ENCODE measurements around the gene PAPSS2.

Gene PAPSS2

DNA sequence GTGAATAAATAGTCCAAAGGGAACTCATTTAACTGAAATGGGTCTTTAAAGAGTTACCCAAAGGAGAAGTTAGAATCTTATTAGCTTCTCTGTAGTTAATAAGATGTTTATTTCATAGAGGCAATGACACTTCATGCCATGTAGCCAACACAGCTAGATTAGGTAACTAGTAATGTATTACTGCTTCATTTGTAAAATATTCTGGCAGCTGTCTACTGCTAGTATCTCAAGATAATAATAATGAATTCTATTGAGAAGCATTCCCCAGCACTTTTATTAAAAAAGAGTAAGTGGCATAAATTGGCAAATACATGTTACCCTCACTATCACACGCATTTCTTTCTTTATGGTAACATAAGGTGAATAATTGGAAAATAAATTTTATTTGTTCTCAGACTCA, 10.1 kb downstream of the PAPSS2 start:
- H3K4me3 ChIP-seq (ENCODE audit: low read depth, low read length) = no peak overlapping the region

DNA sequence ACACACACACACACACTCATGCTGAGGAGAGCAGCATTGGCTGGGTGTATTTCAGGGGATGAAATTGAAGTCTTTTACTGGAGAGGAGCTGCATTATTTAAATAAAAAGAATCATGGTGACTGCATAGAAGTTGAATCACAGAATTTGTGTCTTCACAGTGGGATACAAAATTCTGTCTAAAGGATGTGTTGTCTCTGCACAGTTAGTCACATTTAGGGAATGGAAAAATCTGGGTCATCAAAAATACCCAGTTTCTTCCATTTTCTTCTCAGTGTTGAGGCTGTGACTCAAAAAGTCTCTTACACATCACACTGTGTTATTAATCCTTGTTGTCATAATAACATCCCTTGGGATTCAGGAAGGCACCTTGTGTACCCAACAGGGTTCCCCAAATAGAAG, 10.9 kb downstream of the PAPSS2 start:
- no peak overlapping the region for H3K4me3 ChIP-seq (ENCODE audit: low read depth, low read length)

DNA sequence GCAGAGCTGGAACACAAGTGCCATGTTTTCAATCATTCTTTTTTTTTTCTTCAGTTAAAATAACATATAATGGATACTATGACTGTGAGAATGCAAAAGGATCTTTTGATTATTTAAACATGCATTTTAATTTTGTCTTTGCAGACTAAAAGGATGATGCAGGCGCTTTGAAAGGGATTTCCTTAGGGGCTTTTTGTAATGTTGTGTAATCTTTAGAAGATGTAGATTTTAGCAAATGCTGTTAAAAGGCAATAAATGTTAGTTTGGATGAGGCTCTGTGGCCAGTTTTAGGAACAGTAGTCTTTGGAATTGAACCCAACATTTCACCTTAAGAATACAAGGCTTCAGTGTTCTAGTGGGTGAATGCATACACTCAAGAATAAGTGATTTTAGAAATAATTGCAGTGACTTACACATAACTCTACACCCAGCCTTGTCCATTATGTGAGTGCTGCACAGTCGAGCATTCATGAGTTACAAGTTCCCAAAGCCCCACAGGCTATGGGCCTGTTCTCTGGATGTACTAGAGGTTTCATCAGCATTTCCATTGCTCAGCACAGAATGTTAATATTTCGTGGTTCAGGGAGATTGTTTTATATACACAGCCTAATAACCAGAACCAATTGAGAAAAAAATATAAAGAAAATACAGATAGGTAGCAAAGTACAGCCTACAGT, 11.6 kb downstream of the PAPSS2 start:
- no peak overlapping the region for H3K4me3 ChIP-seq (ENCODE audit: low read depth, low read length)

DNA sequence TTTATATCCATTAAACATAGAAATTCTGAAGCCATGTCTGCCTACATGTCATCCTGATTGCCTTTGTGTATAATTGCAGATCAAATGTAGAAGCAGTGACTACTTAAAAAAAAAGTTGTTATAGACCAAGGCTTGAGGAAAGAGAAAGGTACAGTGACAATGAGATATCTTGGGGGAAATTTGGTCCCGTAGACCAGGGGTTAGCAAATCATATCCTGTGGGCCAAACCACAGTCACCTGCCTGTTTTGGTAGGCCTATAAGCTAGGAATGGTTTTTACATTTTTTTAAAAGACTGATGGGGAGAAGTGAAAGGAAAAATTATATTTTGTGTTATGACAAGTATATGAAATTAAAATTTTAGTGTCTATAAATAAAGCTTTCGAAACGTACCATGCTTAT, 12.9 kb downstream of the PAPSS2 start:
- H3K4me3 ChIP-seq (ENCODE audit: low read depth, low read length) = no peak overlapping the region

DNA sequence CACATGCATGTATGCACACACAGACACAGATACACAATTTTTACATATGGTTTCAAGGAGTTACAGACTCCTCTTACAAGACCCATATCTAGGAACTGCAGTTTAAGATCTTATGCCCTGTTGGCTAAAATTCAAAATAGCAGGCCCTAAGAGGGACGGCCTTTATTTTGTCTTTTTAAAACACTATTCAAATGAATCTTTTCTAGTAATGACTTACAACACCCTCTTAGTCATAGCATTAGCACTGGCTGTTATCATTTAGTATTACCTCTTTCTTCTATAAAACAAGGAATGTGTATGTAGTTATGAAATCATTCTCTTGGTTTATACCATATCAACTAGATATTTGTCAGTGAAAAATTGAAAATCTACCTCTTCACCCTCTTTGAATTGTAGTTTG, 15.3 kb downstream of the PAPSS2 start:
- H3K4me3 ChIP-seq (ENCODE audit: low read depth, low read length) = no peak overlapping the region

DNA sequence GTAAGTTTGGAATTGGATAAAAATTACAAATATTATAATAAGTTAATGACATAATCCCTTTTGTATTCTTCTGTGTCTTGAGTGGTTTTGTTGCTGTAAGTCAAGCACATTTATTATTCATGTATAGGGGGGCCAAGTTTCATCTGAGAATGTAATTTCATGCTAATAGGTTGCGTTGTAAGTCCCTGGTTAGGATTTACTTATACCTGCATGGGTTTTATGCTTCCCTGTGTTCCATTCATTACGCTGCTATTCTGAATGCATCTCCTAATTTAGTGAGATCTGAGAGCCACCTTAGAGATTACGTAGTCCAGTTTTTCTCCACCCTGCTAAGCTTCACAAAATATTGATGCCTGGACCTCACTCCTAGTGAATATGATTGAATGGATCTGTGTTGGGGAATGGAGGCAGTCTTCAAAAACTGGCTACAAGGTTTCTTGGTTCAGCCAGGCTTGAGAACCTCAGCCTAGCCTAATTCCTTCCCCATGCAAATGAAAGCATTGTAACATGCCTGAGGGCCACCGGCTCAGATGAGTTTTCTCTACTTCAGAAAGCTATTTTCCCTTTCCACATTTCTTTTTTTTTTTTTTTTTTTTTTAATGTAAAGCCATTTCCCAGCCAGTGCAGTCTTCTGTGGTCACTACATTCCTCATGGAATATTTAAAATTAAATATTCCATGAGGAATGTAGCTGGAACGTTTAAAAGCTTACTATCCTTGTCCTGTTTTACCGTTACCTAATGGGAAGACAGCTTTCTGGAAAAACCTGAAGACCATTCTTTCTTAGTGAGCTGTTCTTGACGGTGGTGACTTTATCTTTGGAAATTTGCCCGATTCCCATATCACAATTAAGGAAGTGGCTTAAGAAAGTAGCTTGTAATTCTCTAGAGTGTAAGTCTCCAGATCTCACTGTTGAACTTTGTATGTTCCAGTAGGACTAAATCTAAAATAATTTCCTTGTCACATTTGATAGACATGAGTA, 16.0 kb downstream of the PAPSS2 start:
- no peak overlapping the region for H3K4me3 ChIP-seq (ENCODE audit: low read depth, low read length)

DNA sequence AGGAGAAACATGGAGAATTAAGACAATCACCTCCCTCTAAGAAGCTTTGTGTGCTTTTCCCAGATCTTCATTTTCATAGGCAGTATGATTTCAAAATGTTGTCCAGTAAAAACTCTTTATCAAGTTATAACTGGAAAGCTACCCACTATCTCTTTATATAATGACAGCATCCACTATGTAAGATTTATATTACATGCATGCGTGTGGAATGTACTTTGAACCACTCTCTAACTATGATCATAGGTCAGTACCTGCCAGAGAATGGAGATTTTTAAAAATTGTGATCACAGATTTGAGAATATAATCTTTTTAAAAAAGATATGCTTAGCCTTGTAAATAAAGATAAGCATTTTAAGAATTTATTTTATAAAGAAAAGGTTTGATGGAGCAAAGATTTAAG, 17.9 kb downstream of the PAPSS2 start:
- no peak overlapping the region for H3K4me3 ChIP-seq (ENCODE audit: low read depth, low read length)

DNA sequence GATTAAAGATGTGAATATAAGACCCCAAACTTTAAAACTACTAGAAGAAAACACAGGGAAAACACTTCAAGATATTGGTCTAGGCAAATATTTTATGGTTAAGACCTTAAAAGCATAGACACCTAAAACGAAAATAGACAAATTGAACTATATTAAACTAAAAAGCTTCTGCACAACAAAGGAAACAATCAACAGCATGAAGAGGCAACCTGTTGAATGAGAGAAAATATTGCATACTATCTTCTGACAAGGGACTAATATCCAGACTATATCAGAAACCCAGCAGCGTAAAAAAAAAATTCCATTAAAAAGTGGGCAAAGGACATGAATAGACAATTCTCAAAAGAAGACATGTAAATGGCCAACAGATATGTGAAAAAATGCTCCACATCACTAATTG, 18.6 kb downstream of the PAPSS2 start:
- H3K4me3 ChIP-seq (ENCODE audit: low read depth, low read length) = no peak overlapping the region

DNA sequence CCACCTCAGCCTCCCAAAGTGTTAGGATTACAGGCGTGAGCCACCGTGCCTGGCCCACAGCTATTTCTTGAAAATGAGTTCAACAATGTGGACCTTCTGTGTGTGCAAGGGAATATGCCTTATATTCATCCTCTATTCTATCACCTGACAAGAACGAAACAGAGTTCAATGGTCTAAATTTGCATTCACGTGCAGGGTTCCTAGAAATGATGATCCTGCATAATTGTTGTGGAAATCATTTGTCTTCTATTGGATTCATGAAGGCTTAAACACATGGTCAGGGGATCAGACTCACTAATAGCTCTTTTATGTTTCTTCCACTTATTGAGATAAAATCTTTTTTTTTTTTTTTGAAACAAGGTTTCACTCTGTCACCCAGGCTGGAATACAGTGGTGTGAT, 23.7 kb downstream of the PAPSS2 start:
- no peak overlapping the region for H3K4me3 ChIP-seq (ENCODE audit: low read depth, low read length)

DNA sequence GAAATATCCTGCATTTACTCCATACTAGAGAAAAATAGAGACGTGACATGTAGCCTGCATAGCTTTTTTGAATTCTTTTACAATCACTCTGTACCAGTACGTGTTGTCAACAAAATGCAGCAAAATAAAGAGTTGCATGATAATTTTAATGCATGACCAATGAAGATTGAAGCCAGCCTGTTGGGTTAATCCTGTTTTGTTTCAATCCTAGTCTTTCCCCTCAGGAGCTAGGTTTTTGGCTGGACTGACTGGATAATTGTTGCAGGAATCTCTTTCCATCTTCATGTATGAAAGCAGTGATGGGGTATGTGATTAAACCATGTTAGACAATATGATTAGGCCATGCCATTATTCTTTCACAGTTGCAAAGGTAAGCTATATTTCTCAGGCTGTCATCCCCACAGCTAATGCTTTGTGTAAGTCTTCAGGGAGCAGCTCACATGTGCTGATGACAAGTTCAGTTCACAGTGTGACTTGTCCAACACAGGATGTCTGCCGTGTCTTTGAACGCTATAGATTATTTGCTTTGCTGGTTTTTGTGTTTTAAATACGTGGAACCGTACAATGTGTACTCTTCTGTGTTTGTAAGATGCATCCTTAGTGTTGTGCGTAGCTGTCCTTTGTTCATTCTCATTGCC, 24.4 kb downstream of the PAPSS2 start:
- no peak overlapping the region for H3K4me3 ChIP-seq (ENCODE audit: low read depth, low read length)

DNA sequence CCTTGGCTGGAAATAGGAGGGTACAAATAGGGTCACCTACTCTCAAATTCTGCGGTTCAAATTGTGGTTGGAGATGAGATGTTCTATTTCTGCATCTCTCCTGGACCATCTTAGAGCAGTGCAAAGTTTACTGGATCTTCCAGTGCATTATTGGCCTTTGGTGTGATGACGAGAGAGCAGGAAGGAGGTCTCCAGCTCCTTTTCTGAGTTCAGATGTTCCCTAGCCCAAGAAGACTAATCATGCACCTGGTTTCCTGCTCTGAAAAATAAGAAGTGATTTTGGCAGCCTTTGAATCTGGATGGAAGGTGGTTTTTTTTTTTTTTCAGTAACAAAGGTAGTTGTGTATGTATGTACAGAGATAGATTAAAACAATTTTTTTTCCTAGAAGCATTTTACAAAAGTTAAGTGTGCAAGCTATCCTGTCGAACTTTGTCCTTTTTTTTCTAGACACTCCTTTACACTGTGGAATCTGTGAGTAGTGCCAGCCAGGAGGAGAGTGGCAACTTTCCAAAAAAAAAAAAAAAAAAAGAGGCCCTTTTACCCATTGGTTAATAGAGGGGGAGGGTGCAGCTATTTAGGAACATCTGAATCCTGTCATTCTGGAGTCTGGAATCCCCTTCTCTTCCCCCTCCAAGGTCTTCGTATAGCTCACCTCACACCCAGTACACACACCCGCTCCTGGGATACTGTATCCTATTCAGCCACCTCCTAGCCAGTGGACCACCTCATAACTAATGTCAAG, 26.3 kb downstream of the PAPSS2 start:
- H3K4me3 ChIP-seq (ENCODE audit: low read depth, low read length) = no peak overlapping the region

DNA sequence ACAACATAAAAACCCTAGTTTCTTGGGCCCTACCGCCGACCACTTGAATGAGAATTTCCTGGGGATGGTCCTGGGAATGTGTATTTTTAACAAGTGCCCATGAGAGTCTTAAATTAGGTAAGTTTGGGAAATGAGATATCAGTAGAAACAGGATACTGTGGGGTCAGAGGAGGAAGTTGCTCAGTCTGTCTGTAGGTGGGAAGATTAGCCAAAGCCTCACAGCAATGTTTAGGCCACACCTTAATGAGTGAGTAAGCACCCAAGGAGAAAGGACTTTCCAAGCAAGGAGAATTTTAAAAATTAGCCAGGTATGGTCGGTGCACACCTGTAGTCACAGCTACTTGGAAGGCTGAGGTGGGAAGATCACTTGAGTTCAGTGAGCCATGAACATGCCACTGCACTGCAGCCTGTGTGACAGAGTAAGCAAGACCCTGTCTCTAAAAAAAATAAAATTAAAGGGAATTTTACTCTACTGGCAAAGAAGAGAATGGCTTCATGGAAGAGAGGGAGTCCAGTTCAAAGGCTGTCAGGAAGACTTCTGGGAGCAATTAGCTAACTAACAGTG, 31.9 kb downstream of the PAPSS2 start:
- H3K4me3 ChIP-seq (ENCODE audit: low read depth, low read length) = no peak overlapping the region

DNA sequence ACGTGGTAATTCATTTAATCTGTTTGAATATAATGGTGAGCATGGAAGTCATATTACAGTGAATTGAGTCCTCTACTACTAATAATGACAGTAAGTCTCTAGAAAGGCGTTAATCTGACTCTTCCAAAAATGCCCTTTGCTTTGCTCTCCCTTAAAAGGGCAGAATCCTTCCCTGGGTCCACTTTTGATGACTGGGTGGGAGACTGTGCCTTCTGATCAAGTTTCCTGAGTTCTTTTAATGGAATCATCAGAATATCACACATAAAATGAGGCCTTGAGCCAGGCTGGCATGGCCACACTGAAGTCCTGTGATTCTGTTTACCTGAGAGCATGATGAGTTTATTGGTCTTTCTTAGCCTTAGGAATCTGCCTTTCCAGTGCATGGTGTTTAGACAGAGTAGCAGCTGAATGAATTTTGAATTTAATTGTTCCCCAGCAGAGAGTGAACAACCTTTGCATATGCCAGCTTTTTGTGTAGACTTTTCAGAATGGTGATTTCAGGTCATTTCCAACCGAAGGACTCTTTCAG, 33.3 kb downstream of the PAPSS2 start:
- H3K4me3 ChIP-seq (ENCODE audit: low read depth, low read length) = no peak overlapping the region

DNA sequence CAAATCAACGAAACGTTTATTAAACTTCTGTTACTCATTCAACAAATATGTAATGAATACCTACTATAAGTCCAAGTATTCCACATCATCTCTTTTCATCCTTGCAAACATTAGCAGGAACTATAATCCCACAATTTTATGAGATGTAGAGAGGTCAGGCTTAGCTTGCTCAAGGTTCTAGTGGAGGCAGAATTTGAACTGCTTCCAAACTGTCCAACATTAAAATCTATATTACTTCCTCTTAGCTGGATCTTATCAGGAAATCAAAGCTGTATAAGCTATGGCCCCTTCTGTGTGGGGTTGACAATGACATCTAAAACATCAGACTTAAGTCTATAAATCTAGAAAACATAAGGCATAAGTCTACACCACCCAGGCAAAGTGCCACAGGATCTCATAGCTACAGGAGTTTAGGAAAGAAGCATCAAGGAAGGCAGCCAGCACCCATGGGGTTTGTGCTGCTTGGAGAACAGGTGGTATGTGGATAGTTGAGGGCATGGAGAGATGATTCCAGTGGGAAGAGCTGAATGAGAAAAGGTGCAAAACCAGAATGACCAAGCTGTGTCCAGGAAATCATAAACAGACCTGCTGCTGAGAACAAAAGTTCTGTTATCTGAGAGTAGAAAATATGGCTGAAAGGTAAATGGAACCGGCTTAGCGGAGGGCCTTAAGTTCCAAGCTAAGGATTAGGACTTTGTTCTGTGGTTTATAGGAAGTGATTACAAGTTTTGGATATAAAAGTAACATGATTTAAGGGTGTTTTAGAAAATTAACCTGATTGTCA, 34.5 kb downstream of the PAPSS2 start:
- H3K4me3 ChIP-seq (ENCODE audit: low read depth, low read length) = no peak overlapping the region

DNA sequence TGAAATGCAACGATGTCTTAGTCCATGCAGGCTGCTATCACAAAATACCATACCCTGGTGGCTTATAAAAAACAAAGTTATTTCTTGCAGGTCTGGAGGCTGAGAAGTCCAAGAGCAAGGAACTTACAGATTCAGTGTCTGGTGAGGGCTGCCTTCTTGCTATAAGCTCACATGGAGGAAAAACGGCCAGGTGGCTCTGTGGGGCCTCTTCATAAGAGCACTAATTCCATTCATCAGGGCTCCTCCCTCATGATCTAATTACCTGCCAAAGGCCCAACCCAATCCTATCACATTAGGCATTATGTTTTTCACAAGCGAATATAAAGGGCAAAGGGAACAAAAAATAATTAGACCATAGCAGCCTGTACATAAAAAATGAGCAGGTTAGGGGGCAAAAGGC, 35.4 kb downstream of the PAPSS2 start:
- no peak overlapping the region for H3K4me3 ChIP-seq (ENCODE audit: low read depth, low read length)

DNA sequence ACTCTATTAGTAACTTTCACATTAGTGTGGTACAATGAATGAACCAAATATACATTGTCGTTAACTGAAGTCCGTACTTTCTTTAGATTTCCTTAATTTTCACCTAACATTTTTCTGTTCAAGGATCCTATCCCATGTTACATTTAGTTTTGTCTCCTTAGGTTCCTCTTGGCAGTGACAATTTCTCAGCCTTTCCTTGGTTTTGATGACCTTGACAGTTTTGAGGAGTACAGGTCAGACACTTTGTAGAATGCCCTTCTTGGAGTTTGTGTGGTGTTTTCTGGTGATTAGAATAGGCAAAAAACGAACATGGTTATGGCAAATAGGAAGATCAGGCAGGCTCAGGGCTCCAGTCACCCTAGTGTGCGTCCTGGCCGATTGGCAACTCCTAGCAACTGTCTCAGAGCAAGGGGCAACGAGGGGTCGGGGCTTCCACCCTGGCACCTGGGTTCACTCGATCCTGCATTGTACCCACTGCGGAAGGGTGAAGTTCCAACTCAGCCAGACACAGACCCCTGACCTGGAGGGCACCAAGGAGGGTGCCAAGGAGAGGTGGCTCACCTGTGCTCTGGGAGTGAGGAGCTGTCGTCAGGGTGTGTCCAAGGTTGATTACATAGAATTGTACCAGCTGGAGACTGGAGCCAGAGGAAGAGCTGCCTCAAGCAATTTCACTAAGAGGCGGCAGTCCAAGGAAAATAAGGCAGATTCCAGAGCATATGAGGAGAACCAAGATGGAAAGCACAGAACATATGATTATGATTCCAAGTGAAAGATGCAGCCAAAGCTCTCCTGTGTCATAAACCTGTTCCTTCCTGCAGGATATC, 37.5 kb downstream of the PAPSS2 start:
- H3K4me3 ChIP-seq (ENCODE audit: low read depth, low read length) = no peak overlapping the region

DNA sequence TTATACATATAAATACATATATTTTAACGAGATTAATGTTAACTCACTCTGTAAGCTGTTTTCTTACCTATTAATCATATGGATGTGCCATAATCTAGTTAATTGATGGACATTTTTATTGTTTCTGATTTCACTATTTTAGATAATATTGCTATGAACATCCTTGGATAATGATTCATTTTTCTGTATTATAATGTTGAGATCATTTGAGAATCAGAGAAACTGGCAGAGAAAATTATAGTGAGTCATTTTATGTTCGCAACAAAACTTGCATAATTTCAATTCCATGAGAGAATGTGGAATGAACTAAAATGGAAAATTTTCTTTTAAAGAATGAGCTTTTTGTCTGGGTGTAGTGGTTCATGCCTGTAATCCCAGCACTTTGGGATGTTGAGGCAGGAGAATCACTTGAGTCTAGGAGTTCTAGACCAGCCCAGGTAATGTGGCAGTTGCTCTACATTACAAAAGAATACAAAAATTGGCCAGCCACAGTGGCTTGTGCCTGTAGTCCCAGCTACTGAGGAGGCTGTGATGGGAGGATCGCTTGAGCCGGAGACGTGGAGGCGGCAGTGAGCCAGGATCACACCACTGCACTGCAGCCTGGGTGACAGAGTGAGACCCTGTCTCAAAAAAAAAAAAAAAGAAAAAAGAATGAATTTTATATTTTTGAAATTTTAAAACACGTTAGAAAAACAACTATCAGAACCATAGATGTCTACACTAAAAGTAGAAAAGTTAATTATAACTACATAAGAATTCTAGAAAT, 40.5 kb downstream of the PAPSS2 start:
- no peak overlapping the region for H3K4me3 ChIP-seq (ENCODE audit: low read depth, low read length)

All from iPS-11a (cell line).